Upper lobe of left lung (tissue), 4 donors: Measurements from ENCODE around the gene SF3B6.

ENCODE experiments used
- CTCF ChIP-seq, 6 experiments: fragments of 450-650 bp in 4 of 6; fragments of 200-600 bp in 2 of 6; sonication (generic) in 2 of 6; IDR thresholded peaks; one replicate each; pipeline ENCODE4 v1.5.1; 2016 to 2019; ENCODE audit warnings: antibody characterized with exemption in 6 of 6
- POLR2AphosphoS5 ChIP-seq, 2 donors: sonication (generic); formaldehyde crosslinking; IDR thresholded peaks; one replicate each; pipeline ENCODE4 v1.5.1; 2017; ENCODE audit warnings: antibody characterized with exemption in 2 of 2

- TF ChIP-seq CTCF (IDR thresholded peaks at IDR 0.05) = no peak
- TF ChIP-seq POLR2AphosphoS5 (IDR thresholded peaks at IDR 0.05) = no peak
These were observed 35.6 kb downstream of the SF3B6 start for GRCh38 chr2:24040511-24040910.
